DOHH2 (cell line): ENCODE data around the gene MAP4K2.

Source experiments
- H3F3A ChIP-seq: fragments of 200-600 bp; sonication (generic), shearing (Covaris generic); 2 replicates; pipeline ENCODE4 v1.6.0; 2016; ENCODE audit warnings: antibody characterized with exemption, mild to moderate bottlenecking; ENCODE audit not compliant: control insufficient read depth, insufficient read depth
- H3K27ac ChIP-seq: fragments of 200-600 bp; sonication (generic); 2 replicates; pipeline ENCODE4 v1.5.1; 2014; ENCODE audit warnings: low read depth, mild to moderate bottlenecking, low read length, moderate library complexity
- H3K27me3 ChIP-seq: fragments of 200-600 bp; sonication (generic); 2 replicates; pipeline ENCODE4 v1.6.1; 2014; ENCODE audit warnings: mild to moderate bottlenecking, low read length, mixed read lengths; ENCODE audit not compliant: control insufficient read depth
- H3K36me3 ChIP-seq: fragments of 200-600 bp; sonication (generic); 2 replicates; pipeline ENCODE4 v1.6.1; 2014; ENCODE audit warnings: mild to moderate bottlenecking, low read length, moderate library complexity, mixed read lengths; ENCODE audit not compliant: control insufficient read depth
- H3K4me1 ChIP-seq: fragments of 200-600 bp; sonication (generic); 2 replicates; pipeline ENCODE4 v1.6.1; 2014; ENCODE audit warnings: mild to moderate bottlenecking, low read length, mixed read lengths; ENCODE audit not compliant: control insufficient read depth
- H3K4me2 ChIP-seq: fragments of 200-600 bp; sonication (generic); 2 replicates; pipeline ENCODE4 v1.6.0; 2014; ENCODE audit warnings: mild to moderate bottlenecking, low read length, moderate library complexity
- H3K4me3 ChIP-seq: fragments of 200-600 bp; sonication (generic); 2 replicates; pipeline ENCODE4 v1.5.1; 2014; ENCODE audit warnings: mild to moderate bottlenecking, low read length, mixed read lengths
- H3K79me2 ChIP-seq: fragments of 200-600 bp; sonication (generic); 2 replicates; pipeline ENCODE4 v1.6.1; 2014; ENCODE audit warnings: mild to moderate bottlenecking, low read length, mixed read lengths; ENCODE audit not compliant: control insufficient read depth
- H3K9me2 ChIP-seq: fragments of 200-600 bp; sonication (generic); replicated peaks from 2 replicates; pipeline ENCODE4 v1.6.1; 2014; ENCODE audit warnings: mild to moderate bottlenecking, low read length, mixed read lengths; ENCODE audit not compliant: control insufficient read depth
- H3K9me3 ChIP-seq: fragments of 200-600 bp; sonication (generic); 2 replicates; pipeline ENCODE4 v1.6.1; 2014; ENCODE audit warnings: antibody characterized with exemption, low read length, mixed read lengths; ENCODE audit not compliant: control insufficient read depth, insufficient read depth
- H4K20me1 ChIP-seq: fragments of 200-600 bp; sonication (generic); 2 replicates; pipeline ENCODE4 v1.6.0; 2014; ENCODE audit warnings: low read depth, mild to moderate bottlenecking, antibody characterized with exemption, low read length, moderate library complexity; ENCODE audit not compliant: control insufficient read depth, insufficient read depth
- EZH2phosphoT487 ChIP-seq: fragments of 200-600 bp; sonication (generic); IDR thresholded peaks from 2 replicates; pipeline ENCODE4 v1.6.1; 2017; ENCODE audit warnings: borderline replicate concordance, mild to moderate bottlenecking, antibody characterized with exemption, low read length, moderate library complexity, mixed read lengths
- TF ChIP-seq, protein P1 (sequence below): fragments of 200-600 bp; sonication (generic); IDR thresholded peaks from one replicate; pipeline ENCODE4 v1.5.1; 2014; ENCODE audit warnings: antibody characterized with exemption, mild to moderate bottlenecking, low read depth, low read length; ENCODE audit not compliant: poor library complexity, severe bottlenecking

MAP4K2 gene

DNA sequence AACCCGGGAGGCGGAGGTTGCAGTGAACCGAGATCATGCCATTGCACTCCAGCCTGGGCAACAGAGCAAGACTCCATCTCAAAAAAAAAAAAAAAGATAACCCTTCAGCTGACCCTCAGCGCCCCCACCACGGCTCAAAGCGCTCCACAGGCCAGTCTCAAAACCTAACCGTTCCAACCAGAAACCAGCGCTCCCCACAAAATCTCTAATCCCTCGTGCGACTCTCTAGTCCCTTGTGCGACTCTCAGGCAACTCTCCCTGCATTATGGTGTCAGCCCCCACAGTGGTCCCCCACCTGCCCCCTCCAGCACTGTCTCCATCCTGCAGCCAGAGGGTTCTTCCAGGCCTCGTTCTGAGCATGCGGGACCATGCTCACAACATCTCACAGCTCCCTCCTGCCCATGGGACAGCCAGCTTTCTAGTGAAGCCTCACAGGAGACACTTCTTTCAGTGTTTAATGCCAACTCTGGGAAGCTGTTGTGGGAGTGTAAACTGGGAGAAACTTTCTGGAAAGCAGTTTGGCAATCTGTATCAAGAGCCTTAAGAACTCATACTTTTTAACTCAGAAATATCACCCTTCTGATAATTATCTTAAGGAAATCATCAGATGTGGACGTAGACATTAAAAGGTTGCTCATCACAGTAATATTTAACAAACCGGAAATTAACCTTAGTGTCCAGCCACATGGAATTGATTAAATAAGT lies 54.9 kb downstream of the MAP4K2 start:
- Histone ChIP-seq H3K27me3 (no peaks in the 10 kb centered on the region), H3K27ac (no peak overlapping the region), H3K79me2 (peaks cover 3% of the 10 kb centered on the region; the same call in 1 of the 2 replicates), H3K4me3 (no peak overlapping the region), H3K9me2 (no peaks in the 10 kb centered on the region), H3F3A (peaks cover 9% of the 10 kb centered on the region), H3K9me3 (no peaks in the 10 kb centered on the region), H3K36me3 (no peaks in the 10 kb centered on the region), H4K20me1 (no peaks in the 10 kb centered on the region), H3K4me1 (peaks cover 40% of the 10 kb centered on the region), H3K4me2 (no peak overlapping the region)
- TF ChIP-seq EZH2phosphoT487, result no peak
- TF ChIP-seq, protein P1, sequence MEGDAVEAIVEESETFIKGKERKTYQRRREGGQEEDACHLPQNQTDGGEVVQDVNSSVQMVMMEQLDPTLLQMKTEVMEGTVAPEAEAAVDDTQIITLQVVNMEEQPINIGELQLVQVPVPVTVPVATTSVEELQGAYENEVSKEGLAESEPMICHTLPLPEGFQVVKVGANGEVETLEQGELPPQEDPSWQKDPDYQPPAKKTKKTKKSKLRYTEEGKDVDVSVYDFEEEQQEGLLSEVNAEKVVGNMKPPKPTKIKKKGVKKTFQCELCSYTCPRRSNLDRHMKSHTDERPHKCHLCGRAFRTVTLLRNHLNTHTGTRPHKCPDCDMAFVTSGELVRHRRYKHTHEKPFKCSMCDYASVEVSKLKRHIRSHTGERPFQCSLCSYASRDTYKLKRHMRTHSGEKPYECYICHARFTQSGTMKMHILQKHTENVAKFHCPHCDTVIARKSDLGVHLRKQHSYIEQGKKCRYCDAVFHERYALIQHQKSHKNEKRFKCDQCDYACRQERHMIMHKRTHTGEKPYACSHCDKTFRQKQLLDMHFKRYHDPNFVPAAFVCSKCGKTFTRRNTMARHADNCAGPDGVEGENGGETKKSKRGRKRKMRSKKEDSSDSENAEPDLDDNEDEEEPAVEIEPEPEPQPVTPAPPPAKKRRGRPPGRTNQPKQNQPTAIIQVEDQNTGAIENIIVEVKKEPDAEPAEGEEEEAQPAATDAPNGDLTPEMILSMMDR, result no peak

DNA sequence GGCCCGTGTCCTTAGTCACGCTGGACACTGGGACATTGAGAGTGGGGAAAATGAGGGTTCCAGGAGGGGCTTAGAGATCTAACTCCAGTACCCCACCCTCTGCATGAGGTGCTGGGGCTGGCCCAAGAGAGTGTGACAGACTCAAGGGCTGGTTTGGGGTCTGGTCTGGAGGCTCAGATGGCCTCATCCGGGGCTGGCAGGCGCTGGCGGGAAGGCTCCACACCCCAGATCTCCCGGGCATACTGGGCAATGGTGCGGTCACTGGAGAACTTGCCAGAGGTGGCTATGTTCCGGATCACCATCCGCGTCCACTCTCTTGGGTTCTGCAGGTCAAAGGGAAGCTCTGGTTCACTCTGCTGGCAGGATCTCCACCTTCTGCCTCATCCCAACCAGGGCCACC lies 56.5 kb downstream of the MAP4K2 start:
- peak overlapping the region; percentile 93 for H3K4me2 ChIP-seq
- H3K79me2 ChIP-seq, result peaks cover 15% of the 10 kb centered on the region
- peaks cover 44% of the 10 kb centered on the region for H3K4me1 ChIP-seq
- H3K36me3 ChIP-seq, result peaks cover 6% of the 10 kb centered on the region; the same call in 1 of the 2 replicates
- no peaks in the 10 kb centered on the region for H3K27me3 ChIP-seq
- H4K20me1 ChIP-seq, result peaks cover 6% of the 10 kb centered on the region; the same call in 1 of the 2 replicates
- H3K27ac ChIP-seq, result peak overlapping the region; percentile 93
- H3F3A ChIP-seq, result peaks cover 9% of the 10 kb centered on the region
- H3K9me3 ChIP-seq, result no peaks in the 10 kb centered on the region
- TF ChIP-seq, protein P1, result no peak
- TF ChIP-seq EZH2phosphoT487, result no peak
- H3K9me2 ChIP-seq, result no peaks in the 10 kb centered on the region
- H3K4me3 ChIP-seq, result peak overlapping the region; percentile 77

DNA sequence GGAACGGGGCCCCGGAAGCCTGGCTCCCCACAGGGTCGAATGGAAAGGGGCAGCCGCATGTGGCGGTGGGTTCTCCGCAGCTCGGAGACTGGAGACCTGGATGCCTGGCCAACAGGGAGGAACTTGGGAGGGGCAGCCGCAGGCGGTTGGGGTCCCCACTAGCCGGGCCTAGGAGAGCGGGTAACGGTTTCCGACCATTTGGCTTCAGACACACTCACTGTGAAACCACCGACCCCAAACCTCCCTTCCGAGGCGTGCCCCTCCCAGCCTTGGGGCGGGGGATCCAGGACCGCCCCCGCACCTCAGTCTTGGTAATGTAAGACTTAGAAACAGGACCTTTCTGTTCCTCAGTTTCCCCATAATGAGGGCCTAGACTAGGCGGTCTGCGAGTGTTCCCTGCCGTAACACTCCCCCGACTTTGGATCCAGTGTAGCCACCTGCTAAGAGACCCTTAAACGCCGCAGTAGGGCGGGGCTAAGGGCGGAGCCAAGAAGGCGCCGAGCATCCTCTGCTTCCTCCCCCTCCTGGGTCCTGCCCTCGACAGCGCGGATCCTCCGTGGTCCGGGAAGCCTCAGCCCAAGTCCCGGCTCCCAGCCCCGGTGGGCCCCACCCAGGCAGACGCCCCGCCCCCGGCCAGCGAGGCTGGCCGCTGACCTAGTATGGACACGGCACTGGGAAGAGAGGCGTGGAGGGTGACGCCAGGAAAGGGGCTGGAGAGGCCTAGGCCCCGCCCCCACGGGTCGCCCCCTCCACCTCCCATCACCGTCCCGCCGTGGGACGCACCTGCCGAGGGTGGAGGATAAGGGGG lies 57.3 kb downstream of the MAP4K2 start:
- Histone ChIP-seq H4K20me1 (peaks cover 6% of the 10 kb centered on the region; the same call in 1 of the 2 replicates), H3K9me2 (no peaks in the 10 kb centered on the region), H3K4me3 (peak overlapping the region; percentile 77), H3K9me3 (no peaks in the 10 kb centered on the region), H3K36me3 (peaks cover 12% of the 10 kb centered on the region; the same call in 1 of the 2 replicates), H3K27ac (peak overlapping the region; percentile 93), H3K27me3 (no peaks in the 10 kb centered on the region), H3K79me2 (peaks cover 15% of the 10 kb centered on the region), H3K4me2 (peak overlapping the region; percentile 93), H3F3A (peaks cover 9% of the 10 kb centered on the region), H3K4me1 (peaks cover 44% of the 10 kb centered on the region)
- TF ChIP-seq EZH2phosphoT487, result no peak
- TF ChIP-seq, protein P1, result no peak
